Testis (tissue), 3 donors: ENCODE results near the gene KHNYN. TPM values are rescaled to one million over a fixed set of nuclear protein-coding genes. Genes with fewer than 3 reads are reported as not detected.

Source experiments
- DNase-seq: peaks from one replicate; pipeline ENCODE4 v3.0.0-alpha.2; 2019
- H3K27ac ChIP-seq, 2 donors: fragments of 200-600 bp; sonication (generic); one replicate each; pipeline ENCODE4 v1.5.1; 2019
- H3K27me3 ChIP-seq: fragments of 200-600 bp; sonication (generic); one replicate; pipeline ENCODE4 v1.5.1; 2019
- H3K36me3 ChIP-seq: fragments of 200-600 bp; sonication (generic); one replicate; pipeline ENCODE4 v1.5.1; 2017; ENCODE audit warnings: low read depth; ENCODE audit errors: missing control alignments
- H3K4me1 ChIP-seq: fragments of 200-600 bp; sonication (generic); one replicate; pipeline ENCODE4 v1.5.1; 2019
- H3K4me3 ChIP-seq, 2 donors: fragments of 200-600 bp; sonication (generic); one replicate each; pipeline ENCODE4 v1.5.1; 2017 to 2019
- H3K9me3 ChIP-seq: fragments of 200-600 bp; sonication (generic); one replicate; pipeline ENCODE4 v1.5.1; 2017
- POLR2A ChIP-seq: fragments of 450-650 bp; IDR thresholded peaks from one replicate; pipeline ENCODE4 v1.6.1; 2017; ENCODE audit warnings: antibody characterized with exemption, mild to moderate bottlenecking, moderate library complexity
- WGBS, 2 donors: methylation state at CpG; one replicate each; pipeline ENCODE4 v1.1.5; 2018; 5-methylcytosine and 5-hydroxymethylcytosine counted together
- intact Hi-C: fragments of 100-400 bp; cut with DNase I; formaldehyde crosslinking; loops from one replicate; pipeline ENCODE4 v1.15.1; 2023; ENCODE audit warnings: low total_unique reads
- polyA plus RNA-seq: library from polyadenylated mRNA; stranded (reverse); fragments of 350-450 nt; fragmentation: Illumina TruSeq; extraction: RNeasy Lipid Tissue Mini Kit (QIAGEN cat#74804); gene quantifications from one replicate; pipeline ENCODE4 v1.2.3, GENCODE V29; 2014; ENCODE audit warnings: low read depth, low replicate concordance; ENCODE audit not compliant: insufficient read depth
- total RNA-seq, 2 donors: library from RNA; depleted of rRNA; stranded (reverse); fragments of >200 nt; gene quantifications; one replicate each; pipeline ENCODE4 v1.2.3, GENCODE V29; 2016
- TF ChIP-seq, protein P1 (sequence below), 3 experiments: fragments of 450-650 bp in 2 of 3; fragments of 200-600 bp in 1 of 3; sonication (generic) in 1 of 3; IDR thresholded peaks; one replicate each; pipeline ENCODE4 v1.5.1; 2016 to 2019; ENCODE audit warnings: antibody characterized with exemption in 3 of 3, mild to moderate bottlenecking in 2 of 3, moderate library complexity in 1 of 3

KHNYN gene
- total and polyA plus RNA-seq, 3 donors from 2014 or later, result 27.9 to 66.0 (median 52.0) TPM

DNA sequence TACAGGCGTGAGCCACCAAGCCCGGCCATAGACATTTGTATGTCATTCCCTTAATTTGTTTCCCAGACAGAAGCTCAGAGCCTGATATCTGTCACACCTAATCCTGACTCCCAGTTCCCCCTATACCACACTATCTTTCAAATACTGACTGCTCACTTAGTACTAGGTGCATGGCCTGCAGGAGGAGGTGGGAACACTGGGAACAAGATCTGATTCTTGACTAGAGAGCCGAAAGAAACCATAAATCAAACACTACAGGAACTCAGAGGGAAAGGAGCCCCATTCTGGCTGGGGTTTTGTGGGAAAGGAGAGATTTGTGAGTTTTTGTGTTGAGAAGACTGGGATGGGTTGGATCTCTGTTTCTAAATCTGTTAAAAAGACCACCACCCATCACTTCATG lies 4.9 kb downstream of the KHNYN start:
- no peak for DNase-seq
- Histone ChIP-seq H3K4me1 (peaks cover 23% of the 10 kb centered on the region), H3K27me3 (no peaks in the 10 kb centered on the region), H3K27ac (no peak overlapping the region), H3K9me3 (no peaks in the 10 kb centered on the region), H3K36me3 (no peaks in the 10 kb centered on the region), H3K4me3 (no peak overlapping the region)
- no peak for TF ChIP-seq POLR2A
- TF ChIP-seq, protein P1, sequence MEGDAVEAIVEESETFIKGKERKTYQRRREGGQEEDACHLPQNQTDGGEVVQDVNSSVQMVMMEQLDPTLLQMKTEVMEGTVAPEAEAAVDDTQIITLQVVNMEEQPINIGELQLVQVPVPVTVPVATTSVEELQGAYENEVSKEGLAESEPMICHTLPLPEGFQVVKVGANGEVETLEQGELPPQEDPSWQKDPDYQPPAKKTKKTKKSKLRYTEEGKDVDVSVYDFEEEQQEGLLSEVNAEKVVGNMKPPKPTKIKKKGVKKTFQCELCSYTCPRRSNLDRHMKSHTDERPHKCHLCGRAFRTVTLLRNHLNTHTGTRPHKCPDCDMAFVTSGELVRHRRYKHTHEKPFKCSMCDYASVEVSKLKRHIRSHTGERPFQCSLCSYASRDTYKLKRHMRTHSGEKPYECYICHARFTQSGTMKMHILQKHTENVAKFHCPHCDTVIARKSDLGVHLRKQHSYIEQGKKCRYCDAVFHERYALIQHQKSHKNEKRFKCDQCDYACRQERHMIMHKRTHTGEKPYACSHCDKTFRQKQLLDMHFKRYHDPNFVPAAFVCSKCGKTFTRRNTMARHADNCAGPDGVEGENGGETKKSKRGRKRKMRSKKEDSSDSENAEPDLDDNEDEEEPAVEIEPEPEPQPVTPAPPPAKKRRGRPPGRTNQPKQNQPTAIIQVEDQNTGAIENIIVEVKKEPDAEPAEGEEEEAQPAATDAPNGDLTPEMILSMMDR (IDR thresholded peaks at IDR 0.05), result no peak
- intact Hi-C loops, result loop anchor here (5.0 kb wide), 2 partner anchors 67 to 102 kb away; partner anchors contain the start of gene NFATC4
- 77 to 81% methylated on average over 3 of the region's 3 CpGs for WGBS, 2 donors

DNA sequence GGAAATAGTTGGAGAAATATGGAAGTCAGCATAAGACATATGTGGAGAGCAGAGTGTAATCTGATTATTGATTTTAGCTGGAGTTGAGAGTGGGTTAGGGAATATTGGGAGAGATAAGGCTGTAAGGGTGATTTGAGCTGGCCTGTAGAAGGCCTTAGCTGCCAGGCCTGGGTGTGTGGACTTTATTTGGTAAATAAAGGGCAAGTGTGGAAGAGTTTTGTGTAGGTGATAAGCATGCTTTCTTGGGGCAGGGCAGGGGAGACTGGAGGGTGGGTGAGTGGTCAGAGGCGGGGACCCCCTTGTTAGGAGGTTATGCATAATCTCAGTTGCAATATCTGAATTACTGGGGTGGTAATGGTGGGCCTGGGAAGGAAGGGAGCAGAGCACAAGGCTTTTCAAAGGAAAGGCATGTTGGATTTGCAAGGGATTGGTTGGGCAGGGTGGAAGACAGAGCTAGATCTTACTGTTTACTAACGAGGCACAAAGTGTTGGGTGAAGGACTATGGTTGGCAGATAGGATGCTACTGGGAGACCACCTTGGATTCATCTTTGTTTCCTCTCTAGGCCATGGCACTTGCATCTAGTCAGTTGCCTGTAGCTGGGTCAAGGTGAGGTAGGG lies 5.5 kb downstream of the KHNYN start:
- 85 to 89% methylated on average over 2 of the region's 2 CpGs for WGBS, 2 donors
- Histone ChIP-seq H3K27me3 (no peaks in the 10 kb centered on the region), H3K9me3 (no peaks in the 10 kb centered on the region), H3K4me3 (no peak overlapping the region), H3K4me1 (peaks cover 28% of the 10 kb centered on the region), H3K27ac (no peak overlapping the region), H3K36me3 (no peaks in the 10 kb centered on the region)
- DNase-seq, result no peak
- no peak for TF ChIP-seq POLR2A
- TF ChIP-seq, protein P1 (IDR thresholded peaks at IDR 0.05), result no peak
- intact Hi-C loops, result no loop called here

DNA sequence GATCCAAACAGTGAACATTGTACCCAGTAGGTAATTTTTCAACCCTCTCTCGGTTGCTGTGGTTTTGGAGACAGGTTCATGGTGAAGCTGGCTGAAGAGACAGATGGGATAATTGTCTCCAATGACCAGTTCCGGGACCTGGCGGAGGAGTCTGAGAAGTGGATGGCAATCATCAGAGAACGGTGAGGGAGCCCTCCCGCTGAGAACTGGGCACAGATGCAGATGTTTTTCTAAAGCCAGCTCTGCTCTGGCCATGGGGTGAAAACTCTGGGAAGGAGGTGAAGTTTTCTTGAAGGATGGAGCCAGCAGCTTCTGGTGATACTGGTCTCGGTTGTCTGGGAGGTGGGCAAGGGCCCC lies 6.2 kb downstream of the KHNYN start:
- Histone ChIP-seq H3K27ac (peak overlapping the region in 1 of 2 donors; percentile 8), H3K4me3 (no peak overlapping the region), H3K36me3 (no peaks in the 10 kb centered on the region), H3K4me1 (peaks cover 29% of the 10 kb centered on the region), H3K9me3 (no peaks in the 10 kb centered on the region), H3K27me3 (no peaks in the 10 kb centered on the region)
- intact Hi-C loops, result no loop called here
- no peak for DNase-seq
- WGBS, 2 donors, result 58 to 67% methylated on average over 6 of the region's 6 CpGs
- TF ChIP-seq POLR2A, result no peak
- TF ChIP-seq, protein P1 (IDR thresholded peaks at IDR 0.05), result no peak

DNA sequence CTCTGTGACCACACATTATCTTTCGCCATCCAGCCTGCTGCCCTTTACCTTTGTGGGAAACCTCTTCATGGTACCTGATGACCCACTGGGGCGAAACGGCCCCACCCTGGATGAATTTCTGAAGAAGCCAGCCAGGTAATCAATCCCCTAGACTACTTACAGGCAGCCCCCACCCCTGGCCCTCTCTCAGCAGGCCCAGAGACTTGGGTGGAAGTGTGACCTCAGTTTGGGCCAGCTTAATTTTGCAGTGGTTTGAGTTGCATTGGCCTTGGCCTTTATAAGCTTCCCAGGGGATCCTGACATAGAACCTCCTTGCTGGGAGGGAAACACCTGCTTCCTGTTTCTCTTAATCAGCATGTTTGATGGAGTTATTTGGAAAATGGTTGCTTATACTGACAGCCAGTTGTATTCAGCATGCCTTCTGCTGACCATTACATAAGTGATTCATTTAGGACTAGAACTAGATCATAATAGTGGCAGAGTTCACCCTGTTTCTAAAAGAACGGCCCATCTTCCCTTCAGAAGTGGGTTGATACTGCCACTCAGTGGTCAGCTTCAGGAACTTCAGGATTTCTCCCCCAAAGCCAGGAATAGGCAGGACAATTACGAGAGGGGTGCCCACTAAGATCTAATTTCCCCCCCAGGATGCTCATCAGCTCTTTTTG lies 6.7 kb downstream of the KHNYN start:
- no peaks in the 10 kb centered on the region for H3K9me3 ChIP-seq
- peaks cover 27% of the 10 kb centered on the region for H3K4me1 ChIP-seq
- no peak overlapping the region for H3K4me3 ChIP-seq
- intact Hi-C loops, result no loop called here
- 58 to 61% methylated on average over 5 of the region's 5 CpGs for WGBS, 2 donors
- TF ChIP-seq POLR2A, result no peak
- TF ChIP-seq, protein P1 (IDR thresholded peaks at IDR 0.05), result peak; percentile 70 to 89 (median 74)
- H3K27ac ChIP-seq, result peak overlapping the region in 1 of 2 donors; percentile 8
- no peak for DNase-seq
- H3K27me3 ChIP-seq, result no peaks in the 10 kb centered on the region
- no peaks in the 10 kb centered on the region for H3K36me3 ChIP-seq
